Kidney (tissue), 14 donors: ENCODE results near the gene ASCC3. TPM values are rescaled to one million over a fixed set of nuclear protein-coding genes. Genes with fewer than 3 reads are reported as not detected.

Experiments
- DNase-seq, 5 donors: peaks; one replicate each; pipeline ENCODE4 v3.0.0-alpha.2; 2013 to 2020
- FAIRE-seq: peaks from 2 replicates; lab custom pipeline; 2012; peaks lifted over from hg19 to GRCh38; lab: Jason Lieb, UNC
- H3K27ac ChIP-seq, 2 donors: one replicate each; pipeline ENCODE4 v1.7.0; 2013; ENCODE audit warnings: low read depth in 2 of 2, low read length in 2 of 2, inconsistent platforms in 1 of 2
- H3K27me3 ChIP-seq: one replicate; pipeline ENCODE4 v1.7.1; 2013; ENCODE audit warnings: low read length, inconsistent platforms; ENCODE audit not compliant: control insufficient read depth, insufficient read depth
- H3K36me3 ChIP-seq, 3 donors: one replicate each; pipeline versions ENCODE4 v1.7.0 to v1.7.1; 2013; ENCODE audit warnings: low read length in 3 of 3, control low read depth in 1 of 3, inconsistent platforms in 1 of 3; ENCODE audit not compliant: insufficient read depth in 3 of 3, control insufficient read depth in 2 of 3
- H3K4me1 ChIP-seq, 3 donors: one replicate each; pipeline versions ENCODE4 v1.7.0 to v1.7.1; 2013; ENCODE audit warnings: low read length in 3 of 3, inconsistent platforms in 1 of 3, low read depth in 1 of 3; ENCODE audit not compliant: control insufficient read depth in 2 of 3, insufficient read depth in 2 of 3
- H3K4me3 ChIP-seq, 3 donors: one replicate each; pipeline versions ENCODE4 v1.7.0 to v1.8.1; 2013; ENCODE audit warnings: low read length in 3 of 3, control low read depth in 1 of 3, inconsistent platforms in 1 of 3
- H3K9ac ChIP-seq, 3 donors: one replicate each; pipeline versions ENCODE4 v1.7.0 to v1.7.1; 2013; ENCODE audit warnings: low read length in 3 of 3, control low read depth in 1 of 3, inconsistent platforms in 1 of 3
- H3K9me3 ChIP-seq, 3 donors: one replicate each; pipeline versions ENCODE4 v1.7.0 to v1.7.1; 2013; ENCODE audit warnings: low read length in 3 of 3, control low read depth in 1 of 3, inconsistent platforms in 1 of 3; ENCODE audit not compliant: control insufficient read depth in 2 of 3, insufficient read depth in 1 of 3
- intact Hi-C: fragments of 100-400 bp; cut with DNase I; formaldehyde crosslinking; loops from one replicate; pipeline ENCODE4 v1.11.1; 2022
- polyA plus RNA-seq: library from polyadenylated mRNA; stranded (reverse); fragments of 350-450 nt; fragmentation: Illumina TruSeq; extraction: RNeasy Lipid Tissue Mini Kit (QIAGEN cat#74804); gene quantifications from one replicate; pipeline ENCODE4 v1.2.3, GENCODE V29; 2014; ENCODE audit warnings: low read depth, low replicate concordance; ENCODE audit not compliant: insufficient read depth
- total RNA-seq: library from RNA; stranded (reverse); fragmentation: NEBNext Ultra II Directional; extraction: Animal tissue kit (Norgen Biotek cat#: 25700); gene quantifications from one replicate; pipeline ENCODE4 v1.2.1, GENCODE V29; 2021
- TF ChIP-seq, protein P1 (sequence below): IDR thresholded peaks from 3 replicates; pipeline ENCODE4 v1.5.1; 2012; ENCODE audit warnings: mild to moderate bottlenecking, moderate library complexity, borderline replicate concordance; ENCODE audit not compliant: insufficient read depth; ENCODE audit errors: extremely low read depth
- donor health status: control.
- donor health status: control.
- donor health status: control.
- donor health status: control.
- donor health status: control.
- donor health status: DM: yes; HTN: yes; CAD: no.
- donor health status: Normal renal cell carcinoma (clear cell type).

ASCC3 gene
- total and polyA plus RNA-seq, 2 donors from 2014 or later = 7.7 to 31.7 TPM

DNA sequence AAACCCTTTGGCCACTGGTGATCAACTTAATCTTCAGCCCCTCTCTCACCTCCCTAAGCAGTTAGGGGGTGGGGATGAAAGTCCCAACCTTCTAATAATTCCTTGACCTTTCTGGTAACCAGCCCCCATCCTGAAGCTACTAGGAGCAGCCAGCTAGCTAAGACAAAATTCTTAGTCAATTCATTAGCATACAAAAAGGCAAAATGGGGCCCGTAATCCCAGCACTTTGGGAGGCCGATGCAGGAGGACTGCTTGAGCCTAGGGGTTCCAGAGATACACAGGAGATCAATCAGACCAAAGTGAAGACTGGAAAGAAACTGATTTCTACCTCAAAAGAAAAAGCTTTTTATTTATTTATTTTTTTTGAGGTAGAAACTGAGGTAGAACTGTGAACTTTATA, 1.8 kb downstream of the ASCC3 start:
- FAIRE-seq (no peak), DNase-seq (no peak)
- H3K4me3 ChIP-seq = no peak overlapping the region
- no peak overlapping the region for H3K9ac ChIP-seq
- peaks cover 0 to 5% (median 3%) of the 10 kb centered on the region in 3 donors for H3K4me1 ChIP-seq
- no peaks in the 10 kb centered on the region for H3K9me3 ChIP-seq
- no peaks in the 10 kb centered on the region for H3K27me3 ChIP-seq
- intact Hi-C loops = no loop called here
- TF ChIP-seq, protein P1, sequence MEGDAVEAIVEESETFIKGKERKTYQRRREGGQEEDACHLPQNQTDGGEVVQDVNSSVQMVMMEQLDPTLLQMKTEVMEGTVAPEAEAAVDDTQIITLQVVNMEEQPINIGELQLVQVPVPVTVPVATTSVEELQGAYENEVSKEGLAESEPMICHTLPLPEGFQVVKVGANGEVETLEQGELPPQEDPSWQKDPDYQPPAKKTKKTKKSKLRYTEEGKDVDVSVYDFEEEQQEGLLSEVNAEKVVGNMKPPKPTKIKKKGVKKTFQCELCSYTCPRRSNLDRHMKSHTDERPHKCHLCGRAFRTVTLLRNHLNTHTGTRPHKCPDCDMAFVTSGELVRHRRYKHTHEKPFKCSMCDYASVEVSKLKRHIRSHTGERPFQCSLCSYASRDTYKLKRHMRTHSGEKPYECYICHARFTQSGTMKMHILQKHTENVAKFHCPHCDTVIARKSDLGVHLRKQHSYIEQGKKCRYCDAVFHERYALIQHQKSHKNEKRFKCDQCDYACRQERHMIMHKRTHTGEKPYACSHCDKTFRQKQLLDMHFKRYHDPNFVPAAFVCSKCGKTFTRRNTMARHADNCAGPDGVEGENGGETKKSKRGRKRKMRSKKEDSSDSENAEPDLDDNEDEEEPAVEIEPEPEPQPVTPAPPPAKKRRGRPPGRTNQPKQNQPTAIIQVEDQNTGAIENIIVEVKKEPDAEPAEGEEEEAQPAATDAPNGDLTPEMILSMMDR = no peak
- no peaks in the 10 kb centered on the region for H3K36me3 ChIP-seq
- H3K27ac ChIP-seq = no peak overlapping the region

DNA sequence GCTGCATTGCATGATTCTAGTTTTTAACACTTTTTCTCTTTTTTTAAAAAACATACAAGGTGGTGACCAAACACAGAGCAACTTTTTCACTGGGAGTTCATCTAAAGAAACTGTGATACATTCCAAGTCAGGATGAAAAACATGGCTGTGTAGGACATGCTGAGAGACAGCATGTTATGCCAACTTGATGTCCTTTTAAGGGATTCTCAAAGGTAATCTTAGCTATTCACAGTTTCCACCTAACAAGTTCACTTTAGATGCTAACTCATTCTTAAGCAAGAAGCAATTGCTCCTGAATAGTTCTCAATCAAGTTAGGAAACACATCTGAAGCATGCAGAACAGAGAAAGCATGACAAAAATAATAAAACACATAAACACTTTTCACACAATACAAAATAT, 3.3 kb downstream of the ASCC3 start:
- Histone ChIP-seq H3K4me3 (no peak overlapping the region), H3K27me3 (no peaks in the 10 kb centered on the region), H3K27ac (no peak overlapping the region), H3K9me3 (no peaks in the 10 kb centered on the region), H3K4me1 (peaks cover 0 to 5% (median 3%) of the 10 kb centered on the region in 3 donors), H3K36me3 (no peaks in the 10 kb centered on the region), H3K9ac (no peak overlapping the region)
- FAIRE-seq (no peak), DNase-seq (no peak)
- intact Hi-C loops = no loop called here
- TF ChIP-seq, protein P1 = no peak

DNA sequence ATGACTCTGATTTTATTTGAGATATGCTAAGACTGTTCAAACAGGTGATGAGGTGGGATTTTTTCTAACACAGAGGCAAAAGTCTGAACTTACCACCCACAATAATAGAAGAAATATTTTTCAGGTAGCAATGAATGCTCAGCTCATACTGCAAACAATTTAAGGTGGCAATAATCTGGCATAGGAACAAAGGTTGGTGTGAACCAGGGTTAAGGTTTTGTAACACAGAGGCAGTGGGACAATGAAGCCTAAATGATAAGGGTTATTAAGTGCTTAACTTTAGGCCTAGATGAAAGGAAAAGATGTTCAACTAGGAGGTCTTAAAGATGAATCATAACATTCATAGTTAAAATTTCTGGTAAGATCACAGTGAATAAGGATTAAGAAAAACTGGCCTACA, 4.9 kb downstream of the ASCC3 start:
- no peaks in the 10 kb centered on the region for H3K36me3 ChIP-seq
- H3K9me3 ChIP-seq = no peaks in the 10 kb centered on the region
- intact Hi-C loops = no loop called here
- H3K27me3 ChIP-seq = no peaks in the 10 kb centered on the region
- no peaks in the 10 kb centered on the region for H3K4me1 ChIP-seq
- TF ChIP-seq, protein P1 = no peak
- H3K4me3 ChIP-seq = no peak overlapping the region
- no peak overlapping the region for H3K9ac ChIP-seq
- no peak for FAIRE-seq
- H3K27ac ChIP-seq = no peak overlapping the region
- DNase-seq = no peak

DNA sequence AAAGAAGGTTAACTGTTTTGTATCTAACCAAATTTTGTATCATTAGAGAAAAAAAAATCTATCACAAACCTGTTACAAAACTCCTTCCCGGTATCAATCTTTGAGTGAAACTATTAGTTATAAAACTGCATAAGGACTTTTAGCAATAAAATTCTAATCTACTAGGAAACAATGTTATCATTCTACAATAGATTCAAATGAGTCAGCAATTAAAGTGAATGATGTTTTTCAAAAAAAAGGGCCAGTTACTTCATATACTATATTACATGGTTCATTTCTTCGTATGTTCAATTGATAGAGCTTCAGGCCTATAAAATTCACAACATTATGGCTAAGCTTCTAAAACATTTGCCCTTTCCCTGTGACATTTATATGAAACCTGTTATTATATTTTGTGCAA, 15.6 kb downstream of the ASCC3 start:
- no peaks in the 10 kb centered on the region for H3K9me3 ChIP-seq
- FAIRE-seq (no peak), DNase-seq (no peak)
- H3K9ac ChIP-seq = no peak overlapping the region
- no peaks in the 10 kb centered on the region for H3K4me1 ChIP-seq
- TF ChIP-seq, protein P1 = no peak
- peaks cover 0 to 4% (median 2%) of the 10 kb centered on the region in 3 donors for H3K36me3 ChIP-seq
- no peak overlapping the region for H3K4me3 ChIP-seq
- no peaks in the 10 kb centered on the region for H3K27me3 ChIP-seq
- intact Hi-C loops = no loop called here
- H3K27ac ChIP-seq = no peak overlapping the region
